K562 (cell line): ENCODE measurements around the gene C1QA. TPM values are rescaled to one million over a fixed set of nuclear protein-coding genes. Genes with fewer than 3 reads are reported as not detected.

Experiments used
- ATF7 ChIP-seq: fragments of 450-650 bp; IDR thresholded peaks from 2 replicates; pipeline ENCODE4 v1.7.1; 2014; ENCODE audit warnings: mild to moderate bottlenecking, moderate library complexity
- CHD1 ChIP-seq: fragments of 200-600 bp; sonication (generic); IDR thresholded peaks from one replicate; pipeline ENCODE4 v1.6.1; 2012; ENCODE audit warnings: mild to moderate bottlenecking, moderate library complexity, low read length, inconsistent platforms
- E2F5 ChIP-seq: sonication (generic); formaldehyde crosslinking; IDR thresholded peaks from 2 replicates; pipeline ENCODE4 v1.8.0; 2022; ENCODE audit warnings: mild to moderate bottlenecking, missing genetic modification reagents
- ELF2 ChIP-seq: fragments of 250-450 bp; sonication (Bioruptor Pico); IDR thresholded peaks from 2 replicates; pipeline ENCODE4 v1.5.0; 2021; ENCODE audit warnings: mild to moderate bottlenecking
- EP300 ChIP-seq: IDR thresholded peaks from 2 replicates; pipeline ENCODE4 v1.6.1; 2012; ENCODE audit warnings: low read length, improper control_type of control experiment
- FOXP4 ChIP-seq: sonication (generic); formaldehyde crosslinking; IDR thresholded peaks from 2 replicates; pipeline ENCODE4 v1.8.0; 2022; ENCODE audit warnings: mild to moderate bottlenecking, missing genetic modification reagents, borderline replicate concordance
- GATA2 ChIP-seq: sonication (generic); formaldehyde crosslinking; IDR thresholded peaks from 2 replicates; pipeline ENCODE4 v1.4.0; 2020; ENCODE audit warnings: mild to moderate bottlenecking, missing genetic modification reagents
- GTF2F1 ChIP-seq: IDR thresholded peaks from 2 replicates; pipeline ENCODE4 v1.6.1; 2011; ENCODE audit warnings: low read depth, low read length, improper control_type of control experiment
- MEF2D ChIP-seq: conservative IDR thresholded peaks from 2 replicates; pipeline ENCODE4 v1.6.1; 2016; ENCODE audit warnings: low read depth, missing genetic modification characterization, missing compliant biosample characterization
- NR0B1 ChIP-seq: fragments of 450-650 bp; IDR thresholded peaks from one replicate; pipeline ENCODE4 v1.6.1; 2018; ENCODE audit warnings: mild to moderate bottlenecking, moderate library complexity; ENCODE audit not compliant: partially characterized antibody
- PHF20 ChIP-seq: fragments of 450-650 bp; IDR thresholded peaks from 2 replicates; pipeline ENCODE4 v1.6.1; 2018; ENCODE audit not compliant: partially characterized antibody
- RB1 ChIP-seq: fragments of 450-650 bp; IDR thresholded peaks from 2 replicates; pipeline ENCODE4 v1.6.1; 2017; ENCODE audit warnings: low read depth, mild to moderate bottlenecking
- ZNF146 ChIP-seq: IDR thresholded peaks from one replicate; pipeline ENCODE4 v1.6.1; 2018; ENCODE audit warnings: missing compliant biosample characterization; ENCODE audit not compliant: unreplicated experiment
- ZNF449 ChIP-seq: fragments of 250-450 bp; sonication (Bioruptor Pico); IDR thresholded peaks from 2 replicates; pipeline ENCODE4 v1.8.0; 2022; ENCODE audit warnings: moderate library complexity, mild to moderate bottlenecking, inconsistent platforms
- ZNF561 ChIP-seq: fragments of 450-650 bp; formaldehyde crosslinking; conservative IDR thresholded peaks from 2 replicates; pipeline ENCODE4 v1.4.0; 2020; ENCODE audit warnings: mild to moderate bottlenecking, moderate library complexity
- polyA plus RNA-seq, 8 experiments: library from polyadenylated mRNA; depleted of rRNA in 4 of 8; stranded (reverse) in 5 of 8; unstranded in 3 of 8; fragments of >200 nt; fragmentation: Nextera tagmentation in 2 of 8; fragmentation: Illumina TruSeq in 1 of 8; extraction: Ambion mirVana in 2 of 8; extraction: Trizol in 1 of 8; gene quantifications; 2 replicates each; pipeline versions ENCODE4 v1.2.1 to v1.2.3, GENCODE V29; 2011 to 2014; ENCODE audit warnings: inconsistent platforms in 1 of 8, missing spikeins in 1 of 8
- total RNA-seq, 7 experiments: library from RNA; depleted of rRNA in 6 of 7; stranded (reverse); fragments of >200 nt in 6 of 7; fragmentation: Illumina TruSeq in 2 of 7; extraction: Trizol in 2 of 7; gene quantifications; 2 replicates each; pipeline versions ENCODE4 v1.2.1 to v1.2.3, GENCODE V29; 2011 to 2021; ENCODE audit warnings: low replicate concordance in 1 of 7

C1QA gene
- total and polyA plus RNA-seq, 9 of the 15 experiments (the other 6 are each of a cell fraction or from before 2014, with no cell fraction given) = 0.71 TPM; not detected in 8

GRCh38 chr1:22665752-22666151, 29.3 kb downstream of the C1QA start (continued):
- no peak for TF ChIP-seq ZNF146
- no peak for TF ChIP-seq NR0B1
- no peak for TF ChIP-seq ELF2 (CRISPR knock-in tag)
- no peak for TF ChIP-seq GATA2 (CRISPR knock-in tag)
- no peak for TF ChIP-seq MEF2D (tag)
- no peak for TF ChIP-seq ZNF449 (CRISPR knock-in tag)
- no peak for TF ChIP-seq ATF7
- no peak for TF ChIP-seq CHD1
- TF ChIP-seq E2F5 (CRISPR knock-in tag) = no peak
- TF ChIP-seq ZNF561 (CRISPR knock-in tag) = no peak
- TF ChIP-seq RB1 = no peak
- TF ChIP-seq PHF20 = no peak
- no peak for TF ChIP-seq EP300
- TF ChIP-seq GTF2F1 = no peak
- TF ChIP-seq FOXP4 (CRISPR knock-in tag) = no peak
